Neuronal stem cell (in vitro differentiated cells): ENCODE data around the gene CYP3A7. TPM values are rescaled to one million over a fixed set of nuclear protein-coding genes. Genes with fewer than 3 reads are reported as not detected.

Experiments
- DNase-seq: peaks from one replicate; pipeline ENCODE4 v3.0.0-alpha.2; 2013; ENCODE audit warnings: low spot score
- H2AFZ ChIP-seq: one replicate; pipeline ENCODE4 v1.6.1; 2013; ENCODE audit warnings: mild to moderate bottlenecking, low read length, inconsistent platforms
- H2AK5ac ChIP-seq: 2 replicates; pipeline ENCODE4 v1.6.1; 2013; ENCODE audit warnings: low read depth, mild to moderate bottlenecking, inconsistent platforms, low read length, moderate library complexity, mixed read lengths
- H2BK120ac ChIP-seq: 2 replicates; pipeline ENCODE4 v1.6.1; 2013; ENCODE audit warnings: low read depth, mild to moderate bottlenecking, inconsistent platforms, low read length, moderate library complexity, mixed read lengths
- H2BK12ac ChIP-seq: one replicate; pipeline ENCODE4 v1.6.1; 2013; ENCODE audit warnings: low read length, inconsistent platforms
- H2BK15ac ChIP-seq: 2 replicates; pipeline ENCODE4 v1.6.1; 2013; ENCODE audit warnings: mild to moderate bottlenecking, low read length, inconsistent platforms, mixed read lengths
- H2BK5ac ChIP-seq: one replicate; pipeline ENCODE4 v1.6.1; 2013; ENCODE audit warnings: inconsistent platforms, mild to moderate bottlenecking, low read length, moderate library complexity
- H3K14ac ChIP-seq: one replicate; pipeline ENCODE4 v1.6.1; 2013; ENCODE audit warnings: low read length, inconsistent platforms
- H3K18ac ChIP-seq: 2 replicates; pipeline ENCODE4 v1.6.1; 2013; ENCODE audit warnings: low read length, inconsistent platforms
- H3K23ac ChIP-seq: 2 replicates; pipeline ENCODE4 v1.6.1; 2013; ENCODE audit warnings: low read depth, mild to moderate bottlenecking, mixed read lengths, low read length, inconsistent platforms; ENCODE audit not compliant: poor library complexity
- H3K27ac ChIP-seq: replicated peaks from 3 replicates; pipeline ENCODE4 v1.5.1; 2013; ENCODE audit warnings: low read length, inconsistent platforms
- H3K27me3 ChIP-seq, 3 experiments: 2 replicates each; pipeline ENCODE4 v1.6.1; 2013; ENCODE audit warnings: low read length in 3 of 3, mild to moderate bottlenecking in 2 of 3, inconsistent platforms in 1 of 3, low read depth in 1 of 3, mixed read lengths in 1 of 3, moderate library complexity in 1 of 3; ENCODE audit not compliant: control insufficient read depth in 3 of 3, insufficient read depth in 3 of 3
- H3K36me3 ChIP-seq, 2 donors: replicated peaks in 1 of 2; 2 replicates each; pipeline ENCODE4 v1.6.1; 2013; ENCODE audit warnings: low read length in 2 of 2; ENCODE audit not compliant: control insufficient read depth in 2 of 2, insufficient read depth in 2 of 2
- H3K4ac ChIP-seq: 2 replicates; pipeline ENCODE4 v1.6.1; 2013; ENCODE audit warnings: inconsistent platforms, mild to moderate bottlenecking, low read length, moderate library complexity
- H3K4me1 ChIP-seq, 2 donors: 1 replicate in 1 of 2; 2 replicates in 1 of 2; pipeline ENCODE4 v1.6.1; 2013; ENCODE audit warnings: low read length in 2 of 2, low read depth in 1 of 2; ENCODE audit not compliant: control insufficient read depth in 2 of 2, insufficient read depth in 1 of 2
- H3K4me2 ChIP-seq: one replicate; pipeline ENCODE4 v1.6.1; 2013; ENCODE audit warnings: mild to moderate bottlenecking, low read length, inconsistent platforms; ENCODE audit not compliant: insufficient read depth, poor library complexity, severe bottlenecking
- H3K4me3 ChIP-seq, 2 donors: 2 replicates each; pipeline ENCODE4 v1.5.1; 2013; ENCODE audit warnings: low read length in 2 of 2, mild to moderate bottlenecking in 2 of 2, inconsistent platforms in 1 of 2, moderate library complexity in 1 of 2
- H3K79me1 ChIP-seq: one replicate; pipeline ENCODE4 v1.6.1; 2013; ENCODE audit warnings: low read depth, mild to moderate bottlenecking, inconsistent platforms, low read length, moderate library complexity
- H3K9ac ChIP-seq: one replicate; pipeline ENCODE4 v1.6.1; 2013; ENCODE audit warnings: mild to moderate bottlenecking, low read depth, low read length, inconsistent platforms; ENCODE audit not compliant: poor library complexity
- H3K9me3 ChIP-seq, 2 donors: replicated peaks in 1 of 2; 2 replicates each; pipeline versions ENCODE3 to v1.6.1; 2013; ENCODE audit warnings: low read length in 2 of 2, mild to moderate bottlenecking in 2 of 2, inconsistent platforms in 1 of 2, low read depth in 1 of 2, mixed read lengths in 1 of 2, moderate library complexity in 1 of 2; ENCODE audit not compliant: control insufficient read depth in 2 of 2, insufficient read depth in 1 of 2
- H4K8ac ChIP-seq: one replicate; pipeline ENCODE4 v1.6.1; 2013; ENCODE audit warnings: low read depth, mild to moderate bottlenecking, inconsistent platforms, low read length, moderate library complexity
- H4K91ac ChIP-seq: one replicate; pipeline ENCODE4 v1.6.1; 2013; ENCODE audit warnings: low read length, low read depth, mild to moderate bottlenecking, inconsistent platforms; ENCODE audit not compliant: poor library complexity
- whole genome bisulfite sequencing, 2 donors: extraction: QIAGEN DNeasy Blood & Tissue Kit; methylation state at CpG; one replicate each; pipeline ENCODE4 v1.1.7; 2013; ENCODE audit warnings: missing lambda C conversion rate in 2 of 2, mixed read lengths in 1 of 2; ENCODE audit not compliant: insufficient read length in 2 of 2, insufficient replicate concordance in 1 of 2; ENCODE audit errors: extremely low coverage in 2 of 2; 5-methylcytosine and 5-hydroxymethylcytosine counted together
- polyA plus RNA-seq, 2 experiments: library from polyadenylated mRNA; stranded (reverse); fragments of 200-250 nt; gene quantifications; one replicate each; pipeline ENCODE4 v1.2.3, GENCODE V29; 2013

The CYP3A7 gene
- not detected for polyA plus RNA-seq (2013, experiment 1 of 2)
- not detected for polyA plus RNA-seq (2013, experiment 2 of 2)

DNA sequence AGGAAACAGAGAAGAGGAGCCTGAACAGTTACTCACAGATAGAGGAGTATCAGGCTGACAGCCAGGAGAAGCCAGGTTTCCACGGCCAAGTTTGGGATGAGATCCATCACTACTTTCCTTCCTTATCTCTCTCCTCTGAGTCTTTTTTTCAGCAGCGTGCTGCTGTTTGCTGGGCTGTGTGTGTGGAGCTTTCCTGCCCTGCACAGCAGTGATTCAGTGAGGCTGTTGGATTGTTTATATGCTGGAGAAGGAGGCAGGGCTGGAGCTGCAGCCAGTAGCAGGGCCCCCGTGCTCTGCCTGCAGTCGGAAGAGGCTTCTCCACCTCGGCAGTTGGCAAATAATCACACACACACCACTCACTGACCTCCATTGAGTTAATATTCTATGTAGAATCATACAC lies at the start of gene CYP3A7:
TSS of gene CYP3A7 (minus strand) at position 210 of the 400 bp plus-strand sequence. CDS start at position 107, 103 bp downstream.
- Histone ChIP-seq H3K9me3 (no peaks in the 10 kb centered on the region), H3K4me1 (no peaks in the 10 kb centered on the region), H2BK120ac (no peak within 1 kb of the TSS), H3K14ac (no peak within 1 kb of the TSS), H3K36me3 (no peaks in the 10 kb centered on the region), H2AFZ (no peak within 1 kb of the TSS), H3K9ac (no peak within 1 kb of the TSS), H4K8ac (no peak within 1 kb of the TSS), H3K79me1 (no peaks in the 10 kb centered on the region), H2BK12ac (no peak within 1 kb of the TSS), H2BK5ac (no peak within 1 kb of the TSS), H3K27ac (no peak within 1 kb of the TSS), H4K91ac (no peak within 1 kb of the TSS), H3K23ac (no peak within 1 kb of the TSS), H3K18ac (no peak within 1 kb of the TSS), H3K4ac (no peak within 1 kb of the TSS), H2BK15ac (no peak within 1 kb of the TSS), H2AK5ac (no peak within 1 kb of the TSS), H3K27me3 (no peaks in the 10 kb centered on the region), H3K4me3 (no peak within 1 kb of the TSS), H3K4me2 (no peak within 1 kb of the TSS)
- no CpG with 5 or more reads among the region's 5 CpGs for WGBS, 2 donors
- no peak for DNase-seq

DNA sequence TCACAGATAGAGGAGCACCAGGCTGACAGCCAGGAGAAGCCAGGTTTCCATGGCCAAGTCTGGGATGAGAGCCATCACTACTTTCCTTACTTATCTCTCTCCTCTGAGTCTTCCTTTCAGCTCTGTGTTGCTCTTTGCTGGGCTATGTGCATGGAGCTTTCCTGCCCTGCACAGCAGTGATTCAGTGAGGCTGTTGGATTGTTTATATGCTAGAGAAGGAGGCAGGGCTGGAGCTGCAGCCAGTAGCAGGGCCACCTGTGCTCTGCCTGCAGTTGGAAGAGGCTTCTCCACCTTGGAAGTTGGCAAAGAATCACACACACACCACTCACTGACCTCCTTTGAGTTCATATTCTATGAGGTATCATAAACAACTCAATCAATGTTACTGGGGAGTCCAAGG lies 49.0 kb upstream of the CYP3A7 start, which contains the start of gene CYP3A4:
TSS of gene CYP3A4 (minus strand) at position 178 of the 400 bp plus-strand sequence. CDS start at position 75, 103 bp downstream.
- Histone ChIP-seq H2AK5ac (no peak within 1 kb of the TSS), H3K18ac (no peak within 1 kb of the TSS), H3K4me3 (no peak within 1 kb of the TSS), H3K79me1 (no peaks in the 10 kb centered on the region), H2AFZ (no peak within 1 kb of the TSS), H2BK12ac (no peak within 1 kb of the TSS), H3K27me3 (peaks cover 0 to 11% (median 0%) of the 10 kb centered on the region in 3 experiments), H2BK5ac (no peak within 1 kb of the TSS), H3K23ac (no peak within 1 kb of the TSS), H3K14ac (no peak within 1 kb of the TSS), H4K91ac (no peak within 1 kb of the TSS), H3K9me3 (no peaks in the 10 kb centered on the region), H3K36me3 (no peaks in the 10 kb centered on the region), H3K4me1 (no peaks in the 10 kb centered on the region), H3K27ac (no peak within 1 kb of the TSS), H4K8ac (no peak within 1 kb of the TSS), H2BK15ac (no peak within 1 kb of the TSS), H3K4ac (no peak within 1 kb of the TSS), H3K9ac (no peak within 1 kb of the TSS), H3K4me2 (no peak within 1 kb of the TSS), H2BK120ac (no peak within 1 kb of the TSS)
- DNase-seq = no peak

DNA sequence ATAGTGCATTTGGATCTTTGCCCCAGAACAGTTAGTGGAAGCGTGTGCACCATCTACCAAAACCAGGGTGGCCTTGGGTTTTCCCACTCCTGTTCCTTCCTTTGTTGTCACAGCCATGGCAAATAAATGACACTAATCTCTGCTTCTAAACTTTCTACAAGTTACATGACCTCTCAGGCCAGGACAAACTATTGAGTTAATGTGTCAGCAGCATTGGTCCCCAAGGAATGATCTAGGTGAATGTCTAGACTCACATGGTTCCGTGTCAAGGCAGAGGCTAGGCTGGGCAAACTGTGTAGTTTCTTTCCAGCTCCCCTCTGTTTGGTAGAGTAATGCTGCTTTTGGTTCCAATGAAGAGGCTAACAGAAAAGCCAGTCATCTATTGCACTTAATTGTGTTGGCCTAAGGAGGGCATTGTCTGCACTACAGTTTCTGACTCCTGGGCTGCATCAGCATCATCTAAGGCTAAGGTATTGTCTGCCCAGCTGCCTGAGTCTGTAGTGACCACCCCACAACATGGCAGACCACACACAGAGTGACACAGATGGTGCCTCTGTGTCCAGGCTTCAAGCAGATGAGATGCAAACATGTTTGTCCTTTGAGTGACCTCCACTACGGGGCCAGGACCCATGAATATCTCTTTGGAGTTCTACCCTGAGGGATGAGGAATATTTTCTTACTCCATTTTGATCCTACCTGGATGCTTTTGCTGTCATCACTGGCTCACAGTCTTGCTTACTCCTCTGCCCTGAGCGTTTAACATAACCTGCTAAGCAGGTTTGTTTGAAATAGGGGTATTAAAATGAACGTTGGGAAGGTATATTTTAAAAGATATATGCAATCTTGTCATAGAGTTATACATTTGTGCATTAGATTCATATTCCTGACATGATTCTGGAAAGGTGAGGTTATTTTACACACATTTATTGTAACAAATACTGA lies 47.3 kb upstream of the CYP3A7 start:
- H2BK120ac ChIP-seq = no peak overlapping the region
- peak overlapping the region; percentile 26 for H3K23ac ChIP-seq
- no peaks in the 10 kb centered on the region for H3K36me3 ChIP-seq
- H2BK15ac ChIP-seq = no peak overlapping the region
- H3K4me1 ChIP-seq = no peaks in the 10 kb centered on the region
- H3K14ac ChIP-seq = no peak overlapping the region
- 100% methylated on average over 1 of the region's 5 CpGs; no CpG with 5 or more reads in 1 of the 2 donors for WGBS, 2 donors
- DNase-seq = no peak
- H2AK5ac ChIP-seq = no peak overlapping the region
- H3K27ac ChIP-seq = no peak overlapping the region
- H3K9ac ChIP-seq = no peak overlapping the region
- no peak overlapping the region for H2AFZ ChIP-seq
- H3K18ac ChIP-seq = no peak overlapping the region
- no peaks in the 10 kb centered on the region for H3K79me1 ChIP-seq
- H2BK5ac ChIP-seq = no peak overlapping the region
- H4K8ac ChIP-seq = no peak overlapping the region
- no peaks in the 10 kb centered on the region for H3K9me3 ChIP-seq
- no peak overlapping the region for H3K4ac ChIP-seq
- no peak overlapping the region for H2BK12ac ChIP-seq
- H3K27me3 ChIP-seq = peaks cover 0 to 8% (median 0%) of the 10 kb centered on the region in 3 experiments
- H3K4me2 ChIP-seq = no peak overlapping the region
- H4K91ac ChIP-seq = no peak overlapping the region
- no peak overlapping the region for H3K4me3 ChIP-seq

DNA sequence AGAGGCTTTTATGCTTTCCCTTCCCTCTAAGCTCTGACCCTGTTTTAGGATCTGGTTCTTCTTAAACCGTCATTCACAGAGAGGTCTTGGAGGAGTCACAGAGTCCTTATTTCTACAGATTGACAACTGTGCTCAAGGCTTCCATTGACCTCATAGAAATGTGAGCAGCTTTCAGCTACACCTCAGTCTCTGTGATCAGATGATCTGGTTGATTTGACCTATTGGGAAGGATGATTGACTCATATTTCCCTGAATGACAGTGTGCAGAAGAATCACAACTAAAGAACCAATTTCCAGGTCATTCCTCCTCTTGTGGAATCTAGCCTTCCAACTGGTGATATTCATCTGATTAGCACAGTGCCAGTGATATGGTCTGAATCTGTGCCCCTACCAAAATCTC lies 45.6 kb upstream of the CYP3A7 start:
- no peak for DNase-seq
- Histone ChIP-seq H3K4me2 (no peak overlapping the region), H2BK12ac (no peak overlapping the region), H3K23ac (no peak overlapping the region), H3K9me3 (no peaks in the 10 kb centered on the region), H2BK5ac (no peak overlapping the region), H3K36me3 (no peaks in the 10 kb centered on the region), H3K4me1 (no peaks in the 10 kb centered on the region), H3K9ac (no peak overlapping the region), H4K8ac (no peak overlapping the region), H3K27ac (no peak overlapping the region), H3K4ac (no peak overlapping the region), H2AFZ (no peak overlapping the region), H3K27me3 (peaks cover 0 to 5% (median 0%) of the 10 kb centered on the region in 3 experiments), H3K79me1 (no peaks in the 10 kb centered on the region), H2BK120ac (no peak overlapping the region), H2AK5ac (no peak overlapping the region), H3K4me3 (no peak overlapping the region), H3K18ac (no peak overlapping the region), H4K91ac (no peak overlapping the region), H3K14ac (no peak overlapping the region), H2BK15ac (no peak overlapping the region)
- no CpG with 5 or more reads among the region's 1 CpG for WGBS, 2 donors
